BE2C (cell line): ENCODE data around the gene C1orf116.

ENCODE experiments used
- DNase-seq: peaks from one replicate; pipeline ENCODE4 v3.0.0-alpha.2; 2020
- H3K27me3 ChIP-seq: fragments of 250-450 bp; sonication (Bioruptor Pico); 2 replicates; pipeline ENCODE4 v1.5.1; 2020; ENCODE audit warnings: mild to moderate bottlenecking
- H3K36me3 ChIP-seq: fragments of 250-450 bp; sonication (Bioruptor Pico); 2 replicates; pipeline ENCODE4 v1.5.1; 2020; ENCODE audit warnings: mild to moderate bottlenecking
- H3K4me1 ChIP-seq: fragments of 250-450 bp; sonication (Bioruptor Pico); 2 replicates; pipeline ENCODE4 v1.5.1; 2020
- H3K4me3 ChIP-seq: 2 replicates; pipeline ENCODE4 v1.5.1; 2011; ENCODE audit warnings: low read depth, low read length
- H3K9me3 ChIP-seq: fragments of 250-450 bp; sonication (Bioruptor Pico); 2 replicates; pipeline ENCODE4 v1.5.1; 2020
- TF ChIP-seq, protein P1 (sequence below): IDR thresholded peaks from 2 replicates; pipeline ENCODE4 v1.5.1; 2012; ENCODE audit warnings: mild to moderate bottlenecking, low read depth, low read length

The C1orf116 gene

GRCh38 chr1:206998816-206999215 is 33.7 kb downstream of the C1orf116 start:
- Histone ChIP-seq H3K27me3 (peaks cover 42% of the 10 kb centered on the region), H3K4me1 (no peaks in the 10 kb centered on the region), H3K36me3 (no peaks in the 10 kb centered on the region), H3K9me3 (no peaks in the 10 kb centered on the region), H3K4me3 (no peak overlapping the region)
- TF ChIP-seq, protein P1, sequence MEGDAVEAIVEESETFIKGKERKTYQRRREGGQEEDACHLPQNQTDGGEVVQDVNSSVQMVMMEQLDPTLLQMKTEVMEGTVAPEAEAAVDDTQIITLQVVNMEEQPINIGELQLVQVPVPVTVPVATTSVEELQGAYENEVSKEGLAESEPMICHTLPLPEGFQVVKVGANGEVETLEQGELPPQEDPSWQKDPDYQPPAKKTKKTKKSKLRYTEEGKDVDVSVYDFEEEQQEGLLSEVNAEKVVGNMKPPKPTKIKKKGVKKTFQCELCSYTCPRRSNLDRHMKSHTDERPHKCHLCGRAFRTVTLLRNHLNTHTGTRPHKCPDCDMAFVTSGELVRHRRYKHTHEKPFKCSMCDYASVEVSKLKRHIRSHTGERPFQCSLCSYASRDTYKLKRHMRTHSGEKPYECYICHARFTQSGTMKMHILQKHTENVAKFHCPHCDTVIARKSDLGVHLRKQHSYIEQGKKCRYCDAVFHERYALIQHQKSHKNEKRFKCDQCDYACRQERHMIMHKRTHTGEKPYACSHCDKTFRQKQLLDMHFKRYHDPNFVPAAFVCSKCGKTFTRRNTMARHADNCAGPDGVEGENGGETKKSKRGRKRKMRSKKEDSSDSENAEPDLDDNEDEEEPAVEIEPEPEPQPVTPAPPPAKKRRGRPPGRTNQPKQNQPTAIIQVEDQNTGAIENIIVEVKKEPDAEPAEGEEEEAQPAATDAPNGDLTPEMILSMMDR, result no peak
- DNase-seq, result no peak

DNA sequence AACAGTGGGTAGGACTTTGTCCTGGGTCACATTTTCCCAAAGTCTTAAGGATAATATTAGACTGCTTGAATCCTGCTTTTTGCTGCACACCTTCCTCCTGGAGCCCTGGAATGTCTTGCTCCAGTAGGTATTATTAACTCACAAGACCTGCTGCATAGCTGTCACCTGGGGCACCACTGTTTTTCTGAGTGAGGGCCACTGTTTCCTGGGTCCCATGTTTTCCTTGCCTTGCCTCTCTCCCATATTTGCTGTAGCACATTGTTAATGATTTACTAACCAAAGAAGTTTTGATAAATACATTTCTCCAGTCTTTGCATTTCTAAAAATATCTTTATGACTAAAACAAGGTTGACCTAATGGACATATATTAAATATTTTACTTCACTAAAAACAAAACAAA is 39.8 kb downstream of the C1orf116 start:
- Histone ChIP-seq H3K4me3 (no peak overlapping the region), H3K27me3 (peaks cover 73% of the 10 kb centered on the region), H3K4me1 (no peaks in the 10 kb centered on the region), H3K36me3 (no peaks in the 10 kb centered on the region), H3K9me3 (no peaks in the 10 kb centered on the region)
- TF ChIP-seq, protein P1, result no peak
- no peak for DNase-seq

DNA sequence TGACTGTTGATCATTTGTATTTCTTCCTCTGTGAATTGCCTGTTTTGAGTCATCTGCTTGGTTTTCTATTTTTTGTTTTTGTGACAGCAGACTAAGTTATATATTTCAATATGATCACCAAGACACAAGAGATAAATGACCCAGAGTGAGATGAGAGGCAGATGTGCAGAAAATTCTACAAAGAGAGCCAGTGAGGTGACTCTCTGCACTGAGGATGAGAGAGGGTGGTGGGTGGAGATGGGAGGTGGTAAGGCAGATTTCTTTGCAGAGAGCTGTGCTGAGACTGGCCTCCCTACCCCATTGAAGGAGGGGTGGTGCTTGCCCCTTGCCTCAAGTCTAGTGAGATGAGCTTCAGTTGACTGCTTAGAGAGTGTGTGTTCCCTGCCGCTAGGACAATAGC is 44.7 kb downstream of the C1orf116 start:
- Histone ChIP-seq H3K9me3 (no peaks in the 10 kb centered on the region), H3K27me3 (peaks cover 84% of the 10 kb centered on the region), H3K36me3 (no peaks in the 10 kb centered on the region), H3K4me3 (no peak overlapping the region), H3K4me1 (no peaks in the 10 kb centered on the region)
- TF ChIP-seq, protein P1, result no peak
- DNase-seq, result no peak

GRCh38 chr1:206986885-206987284 is 45.7 kb downstream of the C1orf116 start:
- Histone ChIP-seq H3K4me1 (no peaks in the 10 kb centered on the region), H3K4me3 (no peak overlapping the region), H3K9me3 (no peaks in the 10 kb centered on the region), H3K36me3 (no peaks in the 10 kb centered on the region), H3K27me3 (peaks cover 79% of the 10 kb centered on the region)
- TF ChIP-seq, protein P1, result no peak
- DNase-seq, result no peak

- TF ChIP-seq, protein P1, result no peak
- Histone ChIP-seq H3K4me1 (no peaks in the 10 kb centered on the region), H3K9me3 (no peaks in the 10 kb centered on the region), H3K27me3 (peaks cover 74% of the 10 kb centered on the region), H3K4me3 (no peak overlapping the region), H3K36me3 (no peaks in the 10 kb centered on the region)
- no peak for DNase-seq
Observed at GRCh38 chr1:206986402-206986801, 46.2 kb downstream of the C1orf116 start.

DNA sequence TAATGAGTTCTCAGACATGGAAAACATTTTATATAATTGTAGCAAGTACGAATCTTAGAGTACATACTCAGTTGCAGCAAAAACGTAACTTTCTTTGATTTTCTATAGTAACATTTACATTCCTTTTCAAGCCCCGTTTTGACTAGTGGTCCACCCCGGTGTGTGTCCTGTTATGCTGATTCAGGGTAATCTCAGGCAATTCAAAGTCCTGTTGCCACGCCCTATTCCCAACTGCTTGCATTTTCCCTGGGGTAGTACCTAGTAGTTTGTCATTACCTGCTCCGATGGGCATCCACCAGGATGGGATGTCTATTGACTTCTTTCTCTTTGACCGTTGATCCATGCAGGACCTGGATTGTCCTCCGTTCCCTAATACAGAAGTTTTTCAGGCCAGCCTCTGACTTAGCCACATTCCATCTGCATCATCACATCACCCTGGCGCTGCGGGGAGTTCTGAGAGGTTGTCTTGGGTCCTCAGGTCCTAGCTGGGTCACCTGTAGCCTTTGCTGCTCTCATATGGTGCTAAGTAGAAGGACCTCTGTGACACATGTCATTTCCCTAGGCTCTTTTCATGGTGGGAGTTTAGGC is 47.3 kb downstream of the C1orf116 start:
- Histone ChIP-seq H3K36me3 (no peaks in the 10 kb centered on the region), H3K4me3 (no peak overlapping the region), H3K9me3 (no peaks in the 10 kb centered on the region), H3K27me3 (peaks cover 65% of the 10 kb centered on the region), H3K4me1 (no peaks in the 10 kb centered on the region)
- TF ChIP-seq, protein P1, result no peak
- no peak for DNase-seq
